ENCODE measurements around the gene RGS5. TPM values are rescaled to one million over a fixed set of nuclear protein-coding genes. Genes with fewer than 3 reads are reported as not detected.
A peak's percentile ranks its signal among the peaks of the same experiment; 100 is the strongest.

The RGS5 gene
- total RNA-seq, 1 donor from 2014 or later, result 448 TPM

- no peak for TF ChIP-seq CTCF (IDR thresholded peaks at IDR 0.05)
- H3K27ac Mint-ChIP-seq (ENCODE audit: unreplicated experiment), result peak overlapping the region; percentile 82
- no peaks in the 10 kb centered on the region for H3K9me3 Mint-ChIP-seq (ENCODE audit: low read depth)
- no peak for DNase-seq (ENCODE audit: low spot score)
- no peaks in the 10 kb centered on the region for H3K27me3 Mint-ChIP-seq (ENCODE audit: low read depth)
- peaks cover 34% of the 10 kb centered on the region for H3K4me1 Mint-ChIP-seq (ENCODE audit: low read depth)
- H3K36me3 Mint-ChIP-seq (ENCODE audit: low read depth), result no peaks in the 10 kb centered on the region
- peak overlapping the region; percentile 29 for H3K4me3 Mint-ChIP-seq (ENCODE audit: unreplicated experiment)
Observed at GRCh38 chr1:163104385-163105099, 98.2 kb downstream of the RGS5 start.

GRCh38 chr1:163102590-163102989, 100.1 kb downstream of the RGS5 start:
- TF ChIP-seq CTCF (IDR thresholded peaks at IDR 0.05), result no peak
- no peak overlapping the region for H3K27ac Mint-ChIP-seq (ENCODE audit: unreplicated experiment)
- no peaks in the 10 kb centered on the region for H3K27me3 Mint-ChIP-seq (ENCODE audit: low read depth)
- no peak overlapping the region for H3K4me3 Mint-ChIP-seq (ENCODE audit: unreplicated experiment)
- H3K36me3 Mint-ChIP-seq (ENCODE audit: low read depth), result no peaks in the 10 kb centered on the region
- peaks cover 34% of the 10 kb centered on the region for H3K4me1 Mint-ChIP-seq (ENCODE audit: low read depth)
- DNase-seq (ENCODE audit: low spot score), result no peak
- no peaks in the 10 kb centered on the region for H3K9me3 Mint-ChIP-seq (ENCODE audit: low read depth)

GRCh38 chr1:163095213-163095612, 107.5 kb downstream of the RGS5 start:
- no peak for DNase-seq (ENCODE audit: low spot score)
- Mint-ChIP-seq H3K4me3 (ENCODE audit: unreplicated experiment) (no peak overlapping the region), H3K27ac (ENCODE audit: unreplicated experiment) (no peak overlapping the region), H3K36me3 (ENCODE audit: low read depth) (no peaks in the 10 kb centered on the region), H3K4me1 (ENCODE audit: low read depth) (peaks cover 10% of the 10 kb centered on the region), H3K9me3 (ENCODE audit: low read depth) (no peaks in the 10 kb centered on the region), H3K27me3 (ENCODE audit: low read depth) (no peaks in the 10 kb centered on the region)
- TF ChIP-seq CTCF (IDR thresholded peaks at IDR 0.05), result no peak

- H3K9me3 Mint-ChIP-seq (ENCODE audit: low read depth), result no peaks in the 10 kb centered on the region
- no peak overlapping the region for H3K27ac Mint-ChIP-seq (ENCODE audit: unreplicated experiment)
- TF ChIP-seq CTCF (IDR thresholded peaks at IDR 0.05), result no peak
- H3K4me1 Mint-ChIP-seq (ENCODE audit: low read depth), result peaks cover 10% of the 10 kb centered on the region
- no peak for DNase-seq (ENCODE audit: low spot score)
- no peaks in the 10 kb centered on the region for H3K27me3 Mint-ChIP-seq (ENCODE audit: low read depth)
- H3K4me3 Mint-ChIP-seq (ENCODE audit: unreplicated experiment), result no peak overlapping the region
- H3K36me3 Mint-ChIP-seq (ENCODE audit: low read depth), result no peaks in the 10 kb centered on the region
Observed at GRCh38 chr1:163094589-163094988, 108.1 kb downstream of the RGS5 start.

- no peak for TF ChIP-seq CTCF (IDR thresholded peaks at IDR 0.05)
- no peaks in the 10 kb centered on the region for H3K36me3 Mint-ChIP-seq (ENCODE audit: low read depth)
- DNase-seq (ENCODE audit: low spot score), result no peak
- H3K27ac Mint-ChIP-seq (ENCODE audit: unreplicated experiment), result no peak overlapping the region
- H3K27me3 Mint-ChIP-seq (ENCODE audit: low read depth), result no peaks in the 10 kb centered on the region
- no peak overlapping the region for H3K4me3 Mint-ChIP-seq (ENCODE audit: unreplicated experiment)
- H3K9me3 Mint-ChIP-seq (ENCODE audit: low read depth), result no peaks in the 10 kb centered on the region
- peaks cover 10% of the 10 kb centered on the region for H3K4me1 Mint-ChIP-seq (ENCODE audit: low read depth)
Observed at GRCh38 chr1:163094182-163094581, 108.5 kb downstream of the RGS5 start.
